ENCODE data around the gene OSBPL6. TPM values are rescaled to one million over a fixed set of nuclear protein-coding genes. Genes with fewer than 3 reads are reported as not detected.

OSBPL6 gene
- total and polyA plus RNA-seq, 11 donors = 1.2 to 9.6 (median 4.2) TPM

- ATAC-seq = peak in 3 of 4 donors; percentile 44 to 58 (median 57)
- peak in 2 of 5 donors; percentile 21 to 27 for DNase-seq
- intact Hi-C loops (cut with DNase I) = loop anchor here (2.0 to 5.0 kb wide), 5 partner anchors 86 to 168 kb away; partner anchors contain the start of genes OSBPL6 (in 1 of the 10) and RBM45 (in 1 of the 10)
- no peaks in the 10 kb centered on the region for H3K36me3 ChIP-seq
- no peaks in the 10 kb centered on the region for H3K27me3 ChIP-seq
- no peak overlapping the region for H3K27ac ChIP-seq
- TF ChIP-seq POLR2A (IDR thresholded peaks at IDR 0.05) = no peak
- peak; percentile 69 to 92 (median 78) for TF ChIP-seq CTCF (IDR thresholded peaks at IDR 0.05)
- H3K4me1 ChIP-seq = peaks cover 0 to 13% (median 0%) of the 10 kb centered on the region in 12 donors
- WGBS, 4 donors = 38 to 48% (median 43%) methylated on average over 4 of the region's 4 CpGs
- no peak overlapping the region for H3K4me3 ChIP-seq
- H3K9me3 ChIP-seq = no peaks in the 10 kb centered on the region
Measured at GRCh38 chr2:178280244-178280852, 86.0 kb downstream of the OSBPL6 start.

GRCh38 chr2:178282075-178282815 is 87.9 kb downstream of the OSBPL6 start:
- TF ChIP-seq POLR2A (IDR thresholded peaks at IDR 0.05) = no peak
- no peak for TF ChIP-seq CTCF (IDR thresholded peaks at IDR 0.05)
- peak overlapping the region in 1 of 12 donors; percentile 38 for H3K27ac ChIP-seq
- H3K9me3 ChIP-seq = no peaks in the 10 kb centered on the region
- no peaks in the 10 kb centered on the region for H3K36me3 ChIP-seq
- intact Hi-C loops (cut with DNase I) = loop anchor here in 8 of 10 donors (5.0 kb wide), 3 partner anchors 150 to 170 kb away; partner anchors contain the start of gene RBM45 (in 1 of the 8)
- DNase-seq (no peak), ATAC-seq (peak in 3 of 4 donors; percentile 9 to 44 (median 24))
- WGBS, 4 donors = 44 to 55% (median 48%) methylated on average over 8 of the region's 8 CpGs
- no peaks in the 10 kb centered on the region for H3K27me3 ChIP-seq
- H3K4me1 ChIP-seq = peaks cover 0 to 13% (median 0%) of the 10 kb centered on the region in 12 donors
- H3K4me3 ChIP-seq = no peak overlapping the region

GRCh38 chr2:178283341-178283918 is 89.1 kb downstream of the OSBPL6 start:
- TF ChIP-seq POLR2A (IDR thresholded peaks at IDR 0.05) = no peak
- no peak for TF ChIP-seq CTCF (IDR thresholded peaks at IDR 0.05)
- intact Hi-C loops (cut with DNase I) = loop anchor here in 8 of 10 donors (5.0 kb wide), 3 partner anchors 151 to 171 kb away; partner anchors contain the start of gene RBM45 (in 1 of the 8)
- Histone ChIP-seq H3K4me3 (no peak overlapping the region), H3K9me3 (no peaks in the 10 kb centered on the region), H3K4me1 (peaks cover 0 to 13% (median 0%) of the 10 kb centered on the region in 12 donors), H3K36me3 (no peaks in the 10 kb centered on the region), H3K27ac (no peak overlapping the region), H3K27me3 (no peaks in the 10 kb centered on the region)
- WGBS, 4 donors = 73 to 83% (median 80%) methylated on average over 3 of the region's 3 CpGs
- DNase-seq (no peak), ATAC-seq (no peak)

All from heart left ventricle (tissue), 16 donors.